Left lung (tissue), 10 donors: ENCODE measurements around the gene SF3B3. TPM values are rescaled to one million over a fixed set of nuclear protein-coding genes. Genes with fewer than 3 reads are reported as not detected.

Source experiments
- ATAC-seq: fragments of 200-7000 bp; cut with Tn5 transposase; one replicate; pipeline ENCODE4 v1.9.1; 2020; ENCODE audit warnings: moderate library complexity
- DNase-seq, 4 donors: peaks; one replicate each; pipeline ENCODE4 v3.0.0-alpha.2; 2013 to 2020
- H3K27ac ChIP-seq, 2 donors: fragments of 200-600 bp; sonication (generic) in 1 of 2; one replicate each; pipeline versions ENCODE4 v1.5.0 to v1.8.0; 2020 to 2021
- H3K27me3 ChIP-seq, 2 donors: fragments of 200-600 bp; sonication (generic) in 1 of 2; one replicate each; pipeline versions ENCODE4 v1.5.0 to v1.8.0; 2020 to 2021
- H3K36me3 ChIP-seq, 2 donors: fragments of 200-600 bp; sonication (generic) in 1 of 2; one replicate each; pipeline versions ENCODE4 v1.5.0 to v1.8.0; 2020 to 2021
- H3K4me1 ChIP-seq, 2 donors: fragments of 200-600 bp; one replicate each; pipeline ENCODE4 v1.8.0; 2021
- H3K4me3 ChIP-seq, 2 donors: fragments of 200-600 bp; sonication (generic) in 1 of 2; one replicate each; pipeline versions ENCODE4 v1.5.0 to v1.8.0; 2020 to 2021; ENCODE audit warnings: mild to moderate bottlenecking in 1 of 2
- H3K9me3 ChIP-seq, 2 donors: fragments of 200-600 bp; sonication (generic) in 1 of 2; one replicate each; pipeline versions ENCODE4 v1.5.0 to v1.8.0; 2020 to 2021
- intact Hi-C, 2 donors: fragments of 100-400 bp; cut with DNase I; formaldehyde crosslinking; loops; one replicate each; pipeline versions ENCODE4 v1.11.2 to v1.14.2; 2022
- polyA plus RNA-seq, 6 donors: library from polyadenylated mRNA; unstranded; fragments of 120-200 nt; gene quantifications; one replicate each; pipeline ENCODE4 v1.2.1, GENCODE V29; 2013; ENCODE audit not compliant: insufficient read length in 6 of 6
- total RNA-seq, 2 donors: library from RNA; stranded (reverse); fragmentation: NEBNext Ultra II Directional; extraction: Animal tissue kit (Norgen Biotek cat#: 25700); gene quantifications; one replicate each; pipeline ENCODE4 v1.2.1, GENCODE V29; 2021
- TF ChIP-seq, protein P1 (sequence below), 2 donors: fragments of 200-600 bp; sonication (generic) in 1 of 2; IDR thresholded peaks; one replicate each; pipeline versions ENCODE4 v1.5.0 to v1.8.0; 2021; ENCODE audit warnings: antibody characterized with exemption in 2 of 2
- donor health status: DM: no; HTN: yes; CAD: no.
- donor health status: DM: no; HTN: no; CAD: no.

Gene SF3B3
- total and polyA plus RNA-seq, 8 donors: 210 to 396 (median 366) TPM

DNA sequence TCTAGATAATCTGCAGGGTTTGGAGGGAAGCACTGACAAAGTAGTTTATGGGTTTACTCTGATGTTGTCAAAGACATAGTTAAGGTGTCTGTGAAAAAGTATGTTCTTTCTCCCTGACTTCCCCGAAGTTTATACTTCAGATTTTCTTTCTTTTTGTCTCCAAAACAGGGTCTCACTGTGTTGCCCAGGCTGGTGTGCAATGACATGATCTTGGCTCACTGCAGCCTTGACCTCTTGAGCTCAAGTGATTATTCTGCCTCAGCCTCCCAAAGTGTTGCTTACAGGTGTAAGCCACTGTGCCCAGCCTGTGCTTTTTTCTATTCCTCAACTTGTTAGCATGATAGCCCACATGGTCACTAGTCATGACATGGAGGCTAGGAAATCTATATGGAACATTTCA is 20.9 kb downstream of the SF3B3 start:
- H3K4me1 ChIP-seq: peaks cover 0 to 12% of the 10 kb centered on the region in 2 donors
- no peaks in the 10 kb centered on the region for H3K27me3 ChIP-seq
- no peaks in the 10 kb centered on the region for H3K9me3 ChIP-seq
- peaks cover 0 to 100% of the 10 kb centered on the region in 2 donors for H3K36me3 ChIP-seq
- H3K27ac ChIP-seq: no peak overlapping the region
- TF ChIP-seq, protein P1, sequence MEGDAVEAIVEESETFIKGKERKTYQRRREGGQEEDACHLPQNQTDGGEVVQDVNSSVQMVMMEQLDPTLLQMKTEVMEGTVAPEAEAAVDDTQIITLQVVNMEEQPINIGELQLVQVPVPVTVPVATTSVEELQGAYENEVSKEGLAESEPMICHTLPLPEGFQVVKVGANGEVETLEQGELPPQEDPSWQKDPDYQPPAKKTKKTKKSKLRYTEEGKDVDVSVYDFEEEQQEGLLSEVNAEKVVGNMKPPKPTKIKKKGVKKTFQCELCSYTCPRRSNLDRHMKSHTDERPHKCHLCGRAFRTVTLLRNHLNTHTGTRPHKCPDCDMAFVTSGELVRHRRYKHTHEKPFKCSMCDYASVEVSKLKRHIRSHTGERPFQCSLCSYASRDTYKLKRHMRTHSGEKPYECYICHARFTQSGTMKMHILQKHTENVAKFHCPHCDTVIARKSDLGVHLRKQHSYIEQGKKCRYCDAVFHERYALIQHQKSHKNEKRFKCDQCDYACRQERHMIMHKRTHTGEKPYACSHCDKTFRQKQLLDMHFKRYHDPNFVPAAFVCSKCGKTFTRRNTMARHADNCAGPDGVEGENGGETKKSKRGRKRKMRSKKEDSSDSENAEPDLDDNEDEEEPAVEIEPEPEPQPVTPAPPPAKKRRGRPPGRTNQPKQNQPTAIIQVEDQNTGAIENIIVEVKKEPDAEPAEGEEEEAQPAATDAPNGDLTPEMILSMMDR (IDR thresholded peaks at IDR 0.05): no peak
- DNase-seq: no peak
- intact Hi-C loops: no loop called here
- ATAC-seq: no peak
- no peak overlapping the region for H3K4me3 ChIP-seq

DNA sequence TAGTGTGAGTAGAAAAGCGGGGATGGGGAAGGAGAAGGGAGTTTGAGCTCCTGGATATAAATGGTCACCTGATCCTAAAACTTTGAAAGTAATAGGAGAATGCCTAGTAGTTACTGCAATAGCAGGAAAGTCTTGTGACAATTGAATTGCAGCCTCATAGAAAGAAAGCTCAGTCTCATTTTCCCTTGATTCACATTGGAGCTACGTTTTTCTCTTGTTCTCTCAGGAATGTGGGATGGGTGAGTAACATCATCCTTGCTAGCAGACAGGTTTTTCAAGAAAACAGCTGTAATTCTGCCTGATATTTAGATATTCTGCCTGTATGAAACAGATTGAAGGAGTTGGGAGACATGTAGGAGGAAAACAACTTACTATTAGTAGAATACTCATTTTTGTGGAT is 25.3 kb downstream of the SF3B3 start:
- TF ChIP-seq, protein P1 (IDR thresholded peaks at IDR 0.05): no peak
- H3K9me3 ChIP-seq: no peaks in the 10 kb centered on the region
- intact Hi-C loops: no loop called here
- no peak for DNase-seq
- peaks cover 0 to 100% of the 10 kb centered on the region in 2 donors for H3K36me3 ChIP-seq
- H3K27ac ChIP-seq: no peak overlapping the region
- no peak for ATAC-seq
- no peaks in the 10 kb centered on the region for H3K27me3 ChIP-seq
- H3K4me3 ChIP-seq: no peak overlapping the region
- H3K4me1 ChIP-seq: peaks cover 2 to 5% of the 10 kb centered on the region in 2 donors

DNA sequence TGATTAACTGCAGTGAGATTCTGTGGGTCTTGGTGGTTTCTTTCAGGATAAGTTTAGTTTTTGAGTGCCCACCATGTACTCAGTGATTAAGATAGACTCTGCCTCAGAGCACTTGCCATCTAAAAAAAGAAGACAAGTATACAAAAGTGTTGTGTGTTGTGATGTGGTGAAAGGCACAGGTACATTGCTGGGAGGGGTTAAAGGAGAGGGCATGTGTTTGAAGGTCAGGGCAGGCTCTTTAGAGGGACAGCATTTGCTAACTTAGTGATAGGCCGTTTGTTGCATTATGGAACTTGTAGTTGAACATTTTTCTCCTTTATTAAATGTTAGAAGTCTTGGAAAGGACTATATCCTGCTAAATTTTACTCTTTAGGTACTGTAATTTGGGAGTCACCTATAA is 26.5 kb downstream of the SF3B3 start:
- TF ChIP-seq, protein P1 (IDR thresholded peaks at IDR 0.05): no peak
- intact Hi-C loops: no loop called here
- no peaks in the 10 kb centered on the region for H3K9me3 ChIP-seq
- H3K27me3 ChIP-seq: no peaks in the 10 kb centered on the region
- peaks cover 6 to 100% of the 10 kb centered on the region in 2 donors for H3K36me3 ChIP-seq
- ATAC-seq (no peak), DNase-seq (no peak)
- H3K27ac ChIP-seq: no peak overlapping the region
- H3K4me3 ChIP-seq: no peak overlapping the region
- H3K4me1 ChIP-seq: peaks cover 2 to 5% of the 10 kb centered on the region in 2 donors

DNA sequence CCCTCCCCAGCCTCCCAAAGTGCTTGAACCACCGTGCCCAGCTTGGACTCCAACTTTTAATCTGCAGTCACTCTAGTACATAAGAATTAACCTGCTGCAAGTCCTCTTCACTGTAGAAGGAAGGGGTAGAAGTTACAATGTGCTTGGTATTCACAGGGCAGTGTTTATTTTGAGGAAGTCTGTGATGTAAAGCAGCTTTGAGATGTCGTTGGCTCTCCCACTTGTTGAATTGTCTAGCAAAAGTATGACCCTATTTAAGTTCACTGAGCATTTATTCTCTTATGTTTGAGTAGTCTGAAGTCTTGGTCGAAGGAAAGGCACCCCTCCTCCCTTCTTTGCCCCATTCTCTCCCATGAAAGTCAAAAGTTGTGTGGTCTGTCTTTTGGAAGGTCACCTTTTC is 28.2 kb downstream of the SF3B3 start:
- peaks cover 10 to 100% of the 10 kb centered on the region in 2 donors for H3K36me3 ChIP-seq

DNA sequence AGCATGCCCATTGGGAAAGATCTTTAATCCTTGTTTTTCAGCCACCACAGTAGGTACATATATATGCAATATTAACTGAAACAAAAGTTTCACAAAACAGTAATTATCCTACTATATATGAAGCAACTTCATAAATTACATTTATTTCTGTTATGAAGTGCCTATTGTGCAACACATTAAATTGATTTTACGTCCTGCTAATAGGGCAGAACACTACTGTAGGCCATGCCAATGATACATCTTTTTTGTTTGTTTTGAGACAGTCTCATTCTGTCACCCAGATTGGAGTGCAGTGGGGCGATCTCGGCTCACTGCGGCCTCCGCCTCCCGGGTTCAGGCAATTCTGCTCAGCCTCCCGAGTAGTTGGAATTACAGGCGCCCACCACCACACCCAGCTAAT is 29.1 kb downstream of the SF3B3 start:
- DNase-seq (no peak), ATAC-seq (no peak)
- Histone ChIP-seq H3K36me3 (peaks cover 15 to 100% of the 10 kb centered on the region in 2 donors), H3K4me1 (peaks cover 2 to 5% of the 10 kb centered on the region in 2 donors), H3K27ac (no peak overlapping the region), H3K9me3 (no peaks in the 10 kb centered on the region), H3K4me3 (no peak overlapping the region), H3K27me3 (no peaks in the 10 kb centered on the region)
- TF ChIP-seq, protein P1 (IDR thresholded peaks at IDR 0.05): no peak
- intact Hi-C loops: no loop called here

More for the DNA sequence above, 28.2 kb downstream of the SF3B3 start:
- TF ChIP-seq, protein P1 (IDR thresholded peaks at IDR 0.05): no peak
- Histone ChIP-seq H3K27me3 (no peaks in the 10 kb centered on the region), H3K9me3 (no peaks in the 10 kb centered on the region), H3K27ac (no peak overlapping the region), H3K4me1 (peaks cover 2 to 5% of the 10 kb centered on the region in 2 donors), H3K4me3 (no peak overlapping the region)
- ATAC-seq: no peak
- no peak for DNase-seq
- intact Hi-C loops: no loop called here
